ENCODE results near the gene CFAP100. TPM values are rescaled to one million over a fixed set of nuclear protein-coding genes. Genes with fewer than 3 reads are reported as not detected.

CFAP100 gene
- total RNA-seq, 1 experiment from 2014 or later, result not detected

DNA sequence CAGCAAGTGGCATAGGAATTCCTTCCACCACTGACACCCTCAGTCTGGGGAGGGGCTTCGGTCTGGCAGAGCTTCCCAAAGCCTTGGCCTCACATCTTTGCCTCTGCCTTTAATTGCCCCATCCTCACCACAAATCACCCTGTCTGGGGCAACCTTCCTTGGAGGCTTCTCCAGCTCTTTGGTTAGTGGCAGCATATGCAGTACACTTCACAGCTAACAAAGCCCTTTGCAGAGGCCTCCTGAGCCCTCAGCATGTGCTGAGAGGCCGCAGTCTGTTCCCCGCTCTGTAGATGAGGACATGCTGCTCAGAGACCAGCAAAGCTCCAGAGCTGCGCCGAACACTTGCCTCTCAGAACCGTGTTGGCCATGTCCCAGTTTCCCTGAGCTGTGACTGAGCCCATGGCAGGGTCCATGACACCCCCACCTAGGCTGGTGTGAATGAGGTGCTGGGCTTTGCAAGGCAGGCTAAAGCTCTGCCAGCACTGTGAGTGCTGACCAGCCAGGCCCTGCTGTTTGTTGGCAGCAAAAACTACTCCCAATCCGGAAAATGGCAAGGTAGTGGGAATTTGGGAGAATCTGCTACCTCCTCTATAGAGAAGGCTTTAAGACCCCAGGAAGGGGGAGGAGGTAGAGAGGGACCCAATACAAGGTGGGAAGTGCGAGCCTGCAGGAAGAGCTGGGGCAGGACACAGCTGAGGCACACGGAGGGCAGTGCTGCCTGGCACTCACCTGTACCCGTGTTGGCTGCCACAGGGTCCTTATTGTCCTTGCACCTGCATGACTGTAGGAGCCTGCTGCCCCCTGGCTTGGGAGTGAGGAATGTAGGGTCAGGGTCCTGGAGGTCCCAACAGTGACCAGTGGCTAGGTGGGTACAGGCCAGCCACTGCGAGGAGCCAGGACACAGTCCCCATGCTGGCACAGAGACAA is 29.1 kb upstream of the CFAP100 start:
- DNase-seq, result no peak
- Histone ChIP-seq H3K9me3 (replicated peaks) (no peaks in the 10 kb centered on the region), H3K4me1 (no peaks in the 10 kb centered on the region), H3K27ac (no peak overlapping the region), H3K27me3 (no peaks in the 10 kb centered on the region), H3K4me3 (no peak overlapping the region), H3K36me3 (no peaks in the 10 kb centered on the region)

DNA sequence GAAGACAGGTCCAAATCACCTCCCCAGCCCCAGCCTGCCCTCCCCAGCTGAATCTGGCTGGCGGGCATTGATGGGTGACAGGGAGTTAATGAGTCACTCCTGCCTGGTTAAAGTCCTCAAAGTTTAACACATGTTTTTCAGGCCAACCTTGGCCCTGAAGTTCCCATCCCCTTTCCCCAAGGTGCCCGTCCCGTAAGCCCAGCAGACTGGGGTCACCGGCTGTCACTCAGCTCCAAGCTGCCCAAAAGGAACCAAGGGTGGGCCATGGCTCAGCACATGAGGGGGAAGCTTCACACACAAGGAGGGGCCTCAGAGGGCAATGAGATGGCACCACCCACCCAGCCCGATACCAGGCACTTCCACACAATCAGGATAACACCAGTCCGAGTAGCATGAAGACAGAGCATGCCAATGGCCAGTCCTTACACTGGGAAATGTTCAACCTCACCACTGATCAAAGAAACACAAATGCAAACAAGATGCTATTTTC is 27.3 kb upstream of the CFAP100 start:
- H3K4me3 ChIP-seq, result no peak overlapping the region
- H3K27ac ChIP-seq, result no peak overlapping the region
- H3K27me3 ChIP-seq, result no peaks in the 10 kb centered on the region
- H3K9me3 ChIP-seq (replicated peaks), result no peaks in the 10 kb centered on the region
- no peak for DNase-seq
- H3K36me3 ChIP-seq, result no peaks in the 10 kb centered on the region
- no peaks in the 10 kb centered on the region for H3K4me1 ChIP-seq

- Histone ChIP-seq H3K27ac (no peak overlapping the region), H3K4me1 (no peaks in the 10 kb centered on the region), H3K4me3 (no peak overlapping the region), H3K9me3 (replicated peaks) (no peaks in the 10 kb centered on the region), H3K27me3 (no peaks in the 10 kb centered on the region), H3K36me3 (no peaks in the 10 kb centered on the region)
- no peak for DNase-seq
These were observed 25.2 kb upstream of the CFAP100 start for GRCh38 chr3:126369490-126369889.

GRCh38 chr3:126370055-126370454 is 24.7 kb upstream of the CFAP100 start:
- Histone ChIP-seq H3K36me3 (no peaks in the 10 kb centered on the region), H3K4me1 (no peaks in the 10 kb centered on the region), H3K9me3 (replicated peaks) (no peaks in the 10 kb centered on the region), H3K27me3 (0 out of 2 replicates have a peak, but pooled peaks cover 4% of the 10 kb centered on the region), H3K4me3 (no peak overlapping the region), H3K27ac (no peak overlapping the region)
- DNase-seq, result no peak

DNA sequence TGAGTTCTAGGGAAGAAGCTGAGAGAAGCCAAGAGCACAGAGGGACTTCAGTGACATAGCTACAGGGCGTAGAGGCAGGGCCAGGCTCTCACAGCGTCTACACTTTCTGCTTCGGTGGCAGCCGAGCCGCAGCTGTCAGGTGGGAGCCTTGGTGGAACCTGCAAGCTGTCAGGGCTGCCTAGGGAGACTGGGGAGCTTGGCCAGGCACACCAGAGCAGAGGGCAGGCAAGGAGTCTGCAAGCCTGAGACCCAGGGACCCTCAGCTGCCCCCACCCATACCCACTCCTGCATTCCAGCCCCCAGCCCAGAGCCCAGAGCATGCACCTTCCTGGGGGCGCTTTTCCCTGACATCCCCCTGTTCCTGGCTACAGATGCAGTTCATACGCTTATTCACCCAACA is 24.1 kb upstream of the CFAP100 start:
- 0 out of 2 replicates have a peak, but pooled peaks cover 4% of the 10 kb centered on the region for H3K27me3 ChIP-seq
- H3K4me1 ChIP-seq, result no peaks in the 10 kb centered on the region
- H3K9me3 ChIP-seq (replicated peaks), result no peaks in the 10 kb centered on the region
- H3K27ac ChIP-seq, result no peak overlapping the region
- no peaks in the 10 kb centered on the region for H3K36me3 ChIP-seq
- no peak for DNase-seq
- H3K4me3 ChIP-seq, result no peak overlapping the region

DNA sequence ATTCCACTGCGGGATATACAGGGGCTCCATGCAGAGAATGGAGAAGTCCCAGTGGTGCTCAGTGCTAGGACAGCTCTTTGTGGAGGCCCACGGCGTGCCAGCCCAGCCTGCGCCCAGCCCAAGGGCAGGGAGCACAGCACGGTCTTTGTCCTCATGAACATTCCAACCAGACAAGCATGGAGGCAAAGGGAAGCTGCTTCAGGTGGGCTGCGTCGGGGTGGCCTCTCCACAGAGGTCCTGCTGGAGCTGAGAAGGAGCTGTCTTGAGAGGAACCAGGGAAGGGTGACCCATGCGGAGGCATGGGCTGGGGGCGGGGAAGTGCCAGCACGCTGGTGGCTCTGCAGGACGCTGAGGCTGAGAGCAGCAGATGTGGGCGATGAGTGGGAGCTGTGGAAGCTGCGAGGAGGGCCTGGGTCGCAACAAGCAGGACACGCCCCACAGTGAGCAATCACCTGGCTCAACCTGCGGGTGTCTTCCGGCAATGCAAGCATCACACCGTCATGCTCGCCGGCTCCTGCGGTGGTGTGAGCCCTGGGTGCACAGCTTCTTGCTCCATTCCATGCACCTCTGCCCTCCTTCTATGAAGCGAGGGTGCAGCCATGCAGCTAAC is 23.5 kb upstream of the CFAP100 start:
- H3K4me1 ChIP-seq, result no peaks in the 10 kb centered on the region
- H3K27me3 ChIP-seq, result 0 out of 2 replicates have a peak, but pooled peaks cover 6% of the 10 kb centered on the region
- H3K27ac ChIP-seq, result no peak overlapping the region
- no peaks in the 10 kb centered on the region for H3K36me3 ChIP-seq
- H3K4me3 ChIP-seq, result no peak overlapping the region
- DNase-seq, result no peak
- no peaks in the 10 kb centered on the region for H3K9me3 ChIP-seq (replicated peaks)

GRCh38 chr3:126372413-126373145 is 22.1 kb upstream of the CFAP100 start:
- Histone ChIP-seq H3K4me1 (no peaks in the 10 kb centered on the region), H3K27ac (no peak overlapping the region), H3K27me3 (0 out of 2 replicates have a peak, but pooled peaks cover 7% of the 10 kb centered on the region), H3K36me3 (no peaks in the 10 kb centered on the region), H3K4me3 (no peak overlapping the region), H3K9me3 (replicated peaks) (no peaks in the 10 kb centered on the region)
- DNase-seq, result no peak

- Histone ChIP-seq H3K27me3 (0 out of 2 replicates have a peak, but pooled peaks cover 7% of the 10 kb centered on the region), H3K4me1 (no peaks in the 10 kb centered on the region), H3K27ac (no peak overlapping the region), H3K4me3 (no peak overlapping the region), H3K9me3 (replicated peaks) (no peaks in the 10 kb centered on the region), H3K36me3 (no peaks in the 10 kb centered on the region)
- DNase-seq, result no peak
These were observed 21.5 kb upstream of the CFAP100 start for GRCh38 chr3:126373146-126373613.

GRCh38 chr3:126373682-126374601 is 20.8 kb upstream of the CFAP100 start:
- H3K4me3 ChIP-seq, result no peak overlapping the region
- no peaks in the 10 kb centered on the region for H3K36me3 ChIP-seq
- H3K4me1 ChIP-seq, result no peaks in the 10 kb centered on the region
- H3K9me3 ChIP-seq (replicated peaks), result no peaks in the 10 kb centered on the region
- no peak for DNase-seq
- H3K27ac ChIP-seq, result no peak overlapping the region
- 0 out of 2 replicates have a peak, but pooled peaks cover 7% of the 10 kb centered on the region for H3K27me3 ChIP-seq

DNA sequence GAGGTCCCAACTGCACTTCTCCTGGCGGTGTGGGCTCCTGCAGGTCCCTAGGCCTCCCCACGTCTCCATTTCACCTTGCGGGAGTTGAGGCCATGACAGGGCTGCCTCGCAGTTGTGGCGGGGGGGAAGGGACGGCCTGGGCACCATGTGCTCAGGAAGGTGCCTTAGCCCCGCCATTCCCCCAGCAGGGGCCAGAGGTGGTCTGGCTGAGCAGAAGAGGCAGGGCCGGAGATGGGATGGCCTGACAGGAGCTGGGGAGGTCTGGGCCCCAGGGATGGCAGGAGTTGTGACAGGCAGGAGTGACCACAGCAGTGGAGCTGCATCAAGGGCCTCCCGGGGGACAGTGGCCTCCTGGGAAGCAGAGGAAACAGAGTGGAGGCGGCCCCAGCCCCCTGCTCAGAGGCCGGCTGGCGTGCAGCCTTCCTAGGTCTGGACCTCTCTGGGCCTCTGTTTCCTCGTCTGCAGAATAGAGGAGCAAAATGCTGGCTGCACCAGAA is 18.8 kb upstream of the CFAP100 start:
- H3K27me3 ChIP-seq, result 0 out of 2 replicates have a peak, but pooled peaks cover 7% of the 10 kb centered on the region
- H3K4me1 ChIP-seq, result no peaks in the 10 kb centered on the region
- H3K36me3 ChIP-seq, result no peaks in the 10 kb centered on the region
- no peak overlapping the region for H3K4me3 ChIP-seq
- no peak for DNase-seq
- no peak overlapping the region for H3K27ac ChIP-seq
- H3K9me3 ChIP-seq (replicated peaks), result no peaks in the 10 kb centered on the region

DNA sequence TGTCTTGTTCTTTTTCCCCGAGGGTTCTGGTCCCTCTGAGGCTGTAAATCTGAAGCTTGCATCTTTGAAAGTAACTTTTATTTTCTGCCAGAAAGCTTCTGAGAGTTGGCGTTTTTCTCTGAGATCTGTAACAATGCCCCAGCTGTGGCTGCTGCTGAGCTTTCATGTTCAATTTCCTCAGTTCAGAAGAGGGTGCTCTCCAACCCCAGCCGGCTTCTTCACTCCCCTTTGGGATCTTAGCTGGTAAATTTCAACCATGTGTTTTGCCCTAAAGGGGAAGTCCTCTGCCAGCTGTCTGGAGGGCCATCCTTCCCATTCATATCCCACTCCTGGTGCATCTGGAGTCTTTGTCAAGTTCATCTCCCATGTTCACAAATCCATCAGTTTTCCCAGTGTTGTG is 18.3 kb upstream of the CFAP100 start:
- H3K9me3 ChIP-seq (replicated peaks), result no peaks in the 10 kb centered on the region
- 0 out of 2 replicates have a peak, but pooled peaks cover 7% of the 10 kb centered on the region for H3K27me3 ChIP-seq
- no peak overlapping the region for H3K4me3 ChIP-seq
- no peaks in the 10 kb centered on the region for H3K36me3 ChIP-seq
- no peak overlapping the region for H3K27ac ChIP-seq
- no peaks in the 10 kb centered on the region for H3K4me1 ChIP-seq
- no peak for DNase-seq

DNA sequence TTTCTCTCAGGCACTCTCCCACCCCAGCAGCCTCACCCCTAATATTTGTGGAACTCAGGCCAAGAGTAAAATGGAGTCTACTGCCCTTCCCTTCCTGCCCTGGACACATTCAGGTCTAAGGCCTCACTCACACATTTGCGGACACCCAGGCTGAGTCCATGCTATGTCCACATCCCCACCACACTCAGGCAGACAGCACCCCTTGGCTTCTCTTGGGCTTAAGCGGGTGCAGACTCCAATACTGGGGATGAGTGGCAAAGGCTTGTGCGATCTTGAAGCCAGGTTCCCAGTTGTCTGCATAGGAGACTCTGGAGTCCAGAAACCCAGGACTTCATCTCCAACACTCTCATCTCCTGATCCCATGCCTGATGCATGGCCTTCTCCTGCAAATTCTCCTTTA is 17.5 kb upstream of the CFAP100 start:
- no peak overlapping the region for H3K27ac ChIP-seq

DNA sequence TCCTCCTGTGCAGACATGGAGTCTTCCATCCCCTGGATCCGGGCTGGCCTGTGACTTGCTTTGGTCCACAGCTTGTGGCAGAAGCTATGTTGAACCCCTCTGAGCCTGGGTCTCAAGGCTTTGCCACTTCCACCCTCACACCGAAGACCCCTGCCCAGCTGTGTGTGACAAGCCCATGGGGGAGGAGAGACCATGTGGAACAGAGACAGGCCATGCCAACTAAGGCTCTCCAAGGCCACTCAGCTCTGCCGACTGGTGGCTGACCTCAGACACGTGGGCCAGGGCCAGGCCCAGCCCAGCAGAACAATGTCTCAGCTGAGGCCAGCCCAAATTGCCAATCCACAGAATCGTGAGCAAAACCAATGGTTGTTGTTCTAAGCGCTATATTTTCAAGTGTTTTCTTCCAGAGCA is 16.4 kb upstream of the CFAP100 start:
- no peak overlapping the region for H3K27ac ChIP-seq

More for the DNA sequence above, 17.5 kb upstream of the CFAP100 start:
- no peak for DNase-seq
- Histone ChIP-seq H3K36me3 (no peaks in the 10 kb centered on the region), H3K4me3 (no peak overlapping the region), H3K9me3 (replicated peaks) (no peaks in the 10 kb centered on the region), H3K27me3 (0 out of 2 replicates have a peak, but pooled peaks cover 7% of the 10 kb centered on the region), H3K4me1 (no peaks in the 10 kb centered on the region)

More for the DNA sequence above, 16.4 kb upstream of the CFAP100 start:
- DNase-seq, result no peak
- Histone ChIP-seq H3K4me1 (no peaks in the 10 kb centered on the region), H3K9me3 (replicated peaks) (no peaks in the 10 kb centered on the region), H3K27me3 (0 out of 2 replicates have a peak, but pooled peaks cover 7% of the 10 kb centered on the region), H3K36me3 (no peaks in the 10 kb centered on the region), H3K4me3 (no peak overlapping the region)
